Right ventricle myocardium superior (tissue), 1 donor: ENCODE data around the gene CMTM5. TPM values are rescaled to one million over a fixed set of nuclear protein-coding genes. Genes with fewer than 3 reads are reported as not detected.
"Not testable (repeated sequence)": the region's sequence is repeated elsewhere in the genome, so short reads cannot be mapped to it uniquely, and the experiment has no call there.

Experiments used
- ATAC-seq: fragments of 200-7000 bp; cut with Tn5 transposase; one replicate; pipeline ENCODE4 v1.9.1; 2020; ENCODE audit warnings: mild to moderate bottlenecking; ENCODE audit not compliant: poor library complexity
- DNase-seq: peaks from one replicate; pipeline ENCODE4 v3.0.0-alpha.2; 2020
- intact Hi-C: fragments of 100-400 bp; cut with DNase I; formaldehyde crosslinking; loops from one replicate; pipeline ENCODE4 v1.11.2; 2022
- total RNA-seq: library from RNA; stranded (reverse); fragmentation: NEBNext Ultra II Directional; extraction: Animal tissue kit (Norgen Biotek cat#: 25700); gene quantifications from one replicate; pipeline ENCODE4 v1.2.1, GENCODE V29; 2021
- donor health status: DM: no; HTN: yes; CAD: no; lungs with severe emphysema.

The CMTM5 gene
- total RNA-seq, 1 donor from 2014 or later, result 0.27 TPM

DNA sequence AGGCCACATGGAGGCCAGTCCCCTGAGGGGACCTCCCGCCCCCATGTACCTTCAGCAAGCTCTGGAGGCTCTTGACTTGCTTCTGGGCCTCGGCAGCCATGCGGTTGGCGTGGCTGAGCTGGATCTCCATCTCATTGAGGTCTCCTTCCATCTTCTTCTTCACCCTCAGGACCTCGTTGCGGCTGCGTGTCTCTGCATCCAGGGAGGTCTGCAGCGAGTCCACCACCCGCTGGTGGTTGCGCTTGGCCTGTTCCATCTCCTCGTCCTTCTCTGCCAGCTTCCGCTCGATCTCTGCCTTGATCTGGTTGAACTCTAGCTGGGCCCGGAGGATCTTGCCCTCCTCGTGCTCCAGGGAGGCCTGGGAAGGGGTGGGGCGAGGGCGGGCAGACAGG is 9.4 kb downstream of the CMTM5 start:
- intact Hi-C loops, ATAC-seq, DNase-seq: not testable (repeated sequence)

DNA sequence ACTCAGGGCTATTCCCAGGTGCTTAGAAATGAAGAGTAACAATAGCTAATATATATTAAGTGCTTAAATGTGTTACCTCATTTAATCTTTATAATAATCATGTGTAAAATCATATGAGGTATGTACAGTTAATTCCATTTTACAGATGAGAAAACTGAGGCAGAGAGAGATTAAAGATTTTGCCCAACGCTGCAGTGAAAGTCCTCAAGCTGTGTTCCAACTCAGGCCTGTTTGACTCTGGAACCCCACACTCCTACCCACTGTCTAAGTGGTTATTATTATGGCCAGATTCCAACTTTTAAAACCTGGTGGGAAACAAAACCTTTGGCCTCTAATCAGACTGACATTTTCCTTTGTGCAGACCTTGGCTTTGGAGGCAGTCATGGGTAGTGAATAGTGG is 10.2 kb downstream of the CMTM5 start:
- ATAC-seq (no peak), DNase-seq (no peak)
- intact Hi-C loops, result no loop called here

DNA sequence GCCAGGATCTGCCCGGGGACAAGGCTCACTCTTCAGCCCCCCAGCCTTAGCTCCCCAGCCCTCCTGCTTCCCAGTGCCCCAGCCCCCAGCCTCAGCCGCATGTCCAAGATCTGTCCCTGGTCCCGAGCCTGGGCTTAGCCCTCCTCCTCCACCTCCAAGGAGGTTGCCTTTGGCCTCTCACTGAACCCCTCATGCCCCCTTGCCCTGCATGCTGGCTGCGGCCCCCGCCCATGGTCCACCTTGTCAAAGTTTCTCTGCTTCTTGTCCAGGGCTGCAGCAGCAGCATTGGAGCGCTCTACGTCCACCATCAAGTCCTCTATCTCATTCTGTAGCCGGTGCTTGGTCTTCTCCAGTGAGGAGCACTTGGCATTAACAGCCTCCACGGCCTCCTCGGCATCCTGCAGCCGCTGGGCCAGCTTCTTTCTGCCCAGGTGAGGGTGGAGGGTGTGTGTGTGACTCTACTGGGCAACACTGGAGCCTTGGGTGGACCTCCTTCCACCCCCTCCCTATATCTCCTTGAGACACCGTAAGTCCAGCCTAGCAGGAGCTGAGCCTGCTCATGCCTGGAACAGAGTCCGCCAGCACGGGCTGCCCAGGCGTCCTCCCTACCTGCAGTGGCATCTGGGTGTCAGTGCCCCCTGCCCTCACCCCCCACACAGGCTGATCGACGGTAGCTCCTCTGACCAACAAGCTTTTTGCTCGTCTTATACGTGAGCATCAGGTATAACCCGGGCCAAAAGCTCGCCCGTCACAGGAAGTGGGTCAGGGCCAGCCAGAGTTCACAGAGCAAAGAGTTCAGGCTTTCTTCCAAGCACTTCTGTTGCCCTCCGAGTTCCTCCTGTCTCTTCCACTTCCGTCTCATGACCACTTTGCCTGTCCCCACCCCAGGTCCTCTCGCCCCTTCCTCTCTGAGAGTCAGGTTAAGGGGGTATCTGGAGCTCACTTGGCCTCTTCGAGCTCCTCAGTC is 11.4 kb downstream of the CMTM5 start:
- intact Hi-C loops, result no loop called here
- ATAC-seq, result peak; percentile 0
- DNase-seq, result no peak

DNA sequence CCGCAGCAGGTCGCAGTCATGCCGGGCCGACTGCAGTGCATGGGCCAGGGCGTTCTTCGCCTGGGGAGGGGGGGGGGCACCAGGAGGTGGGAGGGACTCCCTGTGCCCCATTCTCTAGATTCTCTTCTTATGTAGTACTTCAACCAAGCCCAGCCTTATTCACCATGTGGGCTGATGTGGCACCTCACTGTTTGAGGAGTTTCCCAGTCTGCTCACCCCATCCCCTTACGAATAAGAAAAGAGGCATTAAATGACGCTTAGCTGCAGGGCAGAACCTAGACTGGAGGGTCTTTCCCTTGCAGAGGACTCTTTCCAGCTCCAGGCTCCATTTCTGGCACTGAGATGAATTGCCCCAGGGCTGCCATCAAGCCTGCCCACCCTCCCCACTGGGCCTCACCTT is 12.2 kb downstream of the CMTM5 start:
- intact Hi-C loops, result no loop called here
- DNase-seq (no peak), ATAC-seq (peak; percentile 0)

DNA sequence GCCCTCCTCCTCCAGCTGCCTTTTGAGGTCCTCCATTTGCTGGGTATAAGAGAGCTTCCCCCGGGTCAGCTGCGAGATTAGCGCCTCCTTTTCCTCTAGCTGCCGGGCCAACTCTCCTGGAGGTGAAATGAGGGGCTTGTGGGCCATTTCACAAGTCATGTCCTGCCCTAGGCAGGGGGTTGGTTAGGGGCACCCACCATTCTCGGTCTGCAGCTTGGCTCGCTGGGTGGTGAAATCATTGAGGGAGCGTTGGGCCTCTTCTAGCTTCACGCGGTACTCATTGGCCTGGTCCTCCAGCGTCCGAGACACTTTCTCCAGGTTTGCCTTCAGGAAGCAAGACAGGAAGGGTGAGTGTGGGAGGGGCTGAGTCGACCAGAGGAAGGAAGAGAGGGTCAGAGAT is 12.6 kb downstream of the CMTM5 start:
- intact Hi-C loops, result no loop called here
- DNase-seq, result no peak
- no peak for ATAC-seq

DNA sequence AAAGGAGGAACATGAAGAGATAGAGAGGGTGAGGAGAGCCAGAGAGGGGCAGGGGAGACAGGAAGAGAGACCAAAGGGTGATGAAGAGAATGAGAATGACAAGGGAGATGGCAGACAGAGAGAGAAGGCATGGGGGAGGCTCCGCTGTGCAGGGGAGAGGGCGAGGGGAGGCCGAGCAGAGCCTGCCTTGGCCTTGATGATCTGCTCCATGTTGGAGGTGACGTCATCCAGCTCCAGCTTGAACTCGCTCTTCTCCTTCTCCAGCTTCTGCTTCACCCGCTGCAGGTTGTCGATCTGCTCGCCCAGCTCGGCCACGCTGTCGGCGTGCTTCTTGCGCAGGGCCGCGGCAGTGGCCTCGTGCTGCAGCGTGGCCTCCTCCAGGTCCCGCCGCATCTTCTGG is 13.0 kb downstream of the CMTM5 start:
- intact Hi-C loops, DNase-seq: not testable (repeated sequence)
- peak; percentile 1 for ATAC-seq

DNA sequence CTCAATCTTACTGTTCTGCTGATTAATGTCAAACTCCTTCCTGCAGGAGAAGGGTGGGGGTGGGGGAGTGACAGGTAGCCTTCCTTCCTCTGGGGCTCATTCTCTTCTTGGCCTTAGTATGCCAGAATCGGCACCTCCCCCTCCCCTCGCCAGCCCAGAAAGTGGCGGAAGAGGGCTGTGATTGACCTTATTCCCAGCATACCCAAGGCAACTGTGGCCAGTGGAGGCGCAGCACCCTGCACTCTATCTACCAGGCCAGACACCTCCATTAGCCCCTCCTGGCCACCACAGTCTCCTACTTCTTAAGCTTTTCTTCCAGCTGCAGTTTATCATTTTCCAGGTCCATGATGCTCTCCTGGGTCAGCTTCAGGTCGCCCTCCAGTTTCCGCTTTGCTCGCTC is 15.8 kb downstream of the CMTM5 start:
- ATAC-seq (no peak), DNase-seq (no peak)
- intact Hi-C loops, result no loop called here

DNA sequence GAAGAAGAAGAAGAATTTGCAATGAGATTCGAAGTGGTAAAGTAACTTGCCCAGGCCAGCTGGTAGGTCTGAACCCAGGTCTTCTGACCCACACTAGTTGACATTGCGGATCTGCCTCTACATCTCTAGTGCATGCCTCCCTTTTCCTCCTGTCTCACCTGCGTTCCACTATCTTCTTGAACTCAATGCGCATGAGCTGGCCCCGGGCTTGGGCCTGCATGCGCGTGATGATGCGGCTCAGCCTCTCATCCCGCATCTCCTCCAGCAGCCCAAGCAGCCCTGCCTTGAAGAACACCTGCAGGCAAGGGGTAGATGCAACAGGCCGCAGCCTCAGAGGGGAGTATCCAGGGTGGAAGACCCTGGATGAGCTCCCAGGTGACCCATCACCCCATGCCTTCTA is 19.3 kb downstream of the CMTM5 start:
- no peak for ATAC-seq
- peak; percentile 23 for DNase-seq
- intact Hi-C loops, result no loop called here

DNA sequence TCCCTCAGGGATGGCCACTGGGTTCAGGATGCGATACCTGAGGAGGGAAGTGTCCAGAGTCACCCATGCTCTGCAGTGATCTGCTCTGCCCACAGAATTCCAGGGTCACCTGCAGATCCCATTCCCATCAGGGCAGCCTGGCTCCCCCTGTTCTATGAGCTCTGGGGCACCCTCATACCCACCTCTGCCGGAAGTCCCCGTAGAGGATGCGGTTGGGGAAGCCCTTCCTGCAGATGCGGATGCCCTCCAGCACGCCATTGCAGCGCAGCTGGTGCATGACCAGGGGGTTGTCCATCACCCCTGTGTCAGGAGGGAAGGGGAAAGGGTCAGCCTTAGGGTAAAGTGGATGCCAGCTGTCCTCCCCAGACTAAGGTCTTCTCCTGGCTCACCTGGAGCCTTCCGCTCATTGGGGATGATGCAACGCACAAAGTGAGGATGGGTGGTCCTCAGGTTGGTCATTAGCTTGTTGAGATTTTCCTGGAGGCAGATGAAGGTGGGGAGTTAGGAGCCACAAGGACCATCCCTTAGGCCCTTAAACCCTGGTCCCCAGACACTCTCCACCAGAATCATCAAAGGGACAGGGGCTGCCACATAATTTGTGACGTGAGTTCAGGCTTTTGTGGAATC is 20.0 kb downstream of the CMTM5 start:
- peak; percentile 0 for ATAC-seq
- intact Hi-C loops, result no loop called here
- no peak for DNase-seq

DNA sequence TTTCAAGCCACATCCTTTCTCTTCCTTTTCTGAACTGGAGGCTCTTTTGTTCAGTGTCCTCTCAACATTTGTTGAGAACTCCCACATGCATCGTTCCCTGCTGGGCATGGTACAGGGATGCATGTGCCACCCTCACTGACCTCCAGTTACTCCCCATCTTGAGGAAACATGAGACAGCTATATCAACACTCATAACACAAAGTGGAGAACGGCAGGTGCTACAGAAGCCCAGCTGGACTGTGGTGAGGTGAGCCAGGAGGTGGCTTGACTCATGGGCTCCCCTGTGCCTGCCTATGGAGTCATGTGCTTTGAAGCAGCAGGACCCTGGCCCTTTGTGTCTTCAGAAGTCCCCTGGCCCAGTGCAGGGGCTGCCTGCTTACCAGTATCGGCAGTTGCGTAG is 21.5 kb downstream of the CMTM5 start:
- intact Hi-C loops, result no loop called here
- no peak for ATAC-seq

DNA sequence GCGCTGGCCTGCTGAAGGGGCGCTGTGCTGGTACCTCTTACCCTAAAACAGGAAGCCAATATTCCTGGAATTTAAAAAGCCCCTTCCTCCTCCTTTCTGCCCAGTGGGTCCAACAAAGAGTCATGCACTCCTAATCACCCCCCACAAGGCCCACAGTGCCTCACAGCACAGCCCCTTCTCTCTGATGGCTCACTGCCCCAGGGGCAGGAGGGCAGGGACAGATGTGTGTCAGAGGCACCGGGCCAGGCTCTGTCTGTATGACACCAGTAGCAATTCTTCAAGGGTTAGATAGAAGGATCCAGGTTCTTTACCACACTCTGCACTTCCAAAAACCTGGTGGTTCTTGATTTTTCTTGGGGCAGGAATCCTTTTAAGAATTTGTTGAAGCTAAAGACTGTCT is 22.3 kb downstream of the CMTM5 start:
- intact Hi-C loops, result no loop called here
- no peak for ATAC-seq
- DNase-seq, result peak; percentile 31

More for the DNA sequence above, 21.5 kb downstream of the CMTM5 start:
- no peak for DNase-seq

DNA sequence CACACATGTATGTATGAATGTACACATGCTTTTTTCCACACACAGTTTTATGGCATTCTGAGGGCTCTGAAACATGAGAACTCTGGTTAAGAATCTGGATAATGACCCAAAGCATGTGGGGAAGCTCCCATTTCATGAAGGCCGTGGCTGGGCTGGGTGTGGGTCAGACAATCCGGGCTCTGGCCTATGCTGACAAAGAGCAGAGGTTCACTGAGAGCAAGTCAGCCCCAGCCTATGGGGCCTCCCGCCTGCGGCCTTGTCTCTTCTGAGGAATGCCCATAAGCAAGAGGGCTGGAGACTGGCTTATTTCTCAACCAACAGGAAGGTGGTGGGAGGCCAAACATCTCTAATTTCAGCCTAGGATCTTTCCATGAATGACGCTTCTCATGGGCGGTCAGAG is 22.7 kb downstream of the CMTM5 start:
- ATAC-seq (no peak), DNase-seq (peak; percentile 41)
- intact Hi-C loops, result no loop called here

DNA sequence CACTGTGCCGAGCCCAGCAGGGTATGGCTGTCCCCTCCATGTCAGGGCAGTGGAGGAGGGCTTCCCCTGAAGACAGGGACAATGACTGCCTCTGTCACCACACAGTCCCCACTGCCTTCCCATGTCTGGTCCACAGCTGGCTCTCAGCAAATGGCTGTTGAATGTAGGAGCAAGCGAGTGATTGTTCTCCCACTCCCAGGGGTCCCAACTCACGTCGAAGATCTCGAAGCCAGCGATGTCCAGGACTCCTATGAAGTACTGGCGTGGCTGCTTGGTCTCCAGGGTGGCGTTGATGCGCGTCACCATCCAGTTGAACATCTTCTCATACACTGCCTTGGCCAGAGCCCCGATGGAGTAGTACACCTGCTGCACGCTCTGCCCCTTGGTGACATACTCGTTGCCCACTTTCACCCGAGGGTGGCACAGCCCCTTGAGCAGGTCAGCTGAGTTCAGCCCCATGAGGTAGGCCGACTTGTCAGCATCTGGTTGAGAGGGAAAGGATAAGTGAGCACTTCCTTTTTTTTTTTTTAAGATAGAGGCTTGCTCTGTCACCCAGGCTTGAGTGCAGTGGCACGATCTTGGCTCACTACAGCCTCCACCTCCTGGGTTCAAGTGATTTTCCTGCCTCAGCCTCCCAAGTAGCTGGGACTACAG is 23.8 kb downstream of the CMTM5 start:
- intact Hi-C loops, result not testable (repeated sequence)
- DNase-seq, result peak; percentile 36
- peak; percentile 1 for ATAC-seq

DNA sequence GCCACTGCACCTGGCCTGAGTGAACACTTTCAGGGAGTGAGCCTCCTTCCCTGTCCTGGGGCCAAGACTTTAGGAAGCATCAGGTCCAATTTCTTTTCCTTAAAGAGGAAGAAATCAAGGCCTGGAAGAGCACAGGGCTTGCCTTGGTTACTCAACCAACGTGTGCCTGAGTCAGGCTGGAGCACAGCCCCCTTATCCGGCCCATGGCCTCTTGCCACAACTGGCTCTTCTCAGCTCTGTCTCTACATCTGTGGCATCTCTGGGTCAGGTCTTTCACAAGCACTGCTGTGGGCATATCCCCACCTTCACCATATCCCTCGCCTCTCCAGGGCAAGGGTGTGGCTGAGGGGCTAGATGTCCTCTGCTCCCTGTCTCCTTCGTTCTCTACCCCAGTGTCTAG is 24.4 kb downstream of the CMTM5 start:
- intact Hi-C loops, result no loop called here
- DNase-seq (peak; percentile 37), ATAC-seq (peak; percentile 0)

DNA sequence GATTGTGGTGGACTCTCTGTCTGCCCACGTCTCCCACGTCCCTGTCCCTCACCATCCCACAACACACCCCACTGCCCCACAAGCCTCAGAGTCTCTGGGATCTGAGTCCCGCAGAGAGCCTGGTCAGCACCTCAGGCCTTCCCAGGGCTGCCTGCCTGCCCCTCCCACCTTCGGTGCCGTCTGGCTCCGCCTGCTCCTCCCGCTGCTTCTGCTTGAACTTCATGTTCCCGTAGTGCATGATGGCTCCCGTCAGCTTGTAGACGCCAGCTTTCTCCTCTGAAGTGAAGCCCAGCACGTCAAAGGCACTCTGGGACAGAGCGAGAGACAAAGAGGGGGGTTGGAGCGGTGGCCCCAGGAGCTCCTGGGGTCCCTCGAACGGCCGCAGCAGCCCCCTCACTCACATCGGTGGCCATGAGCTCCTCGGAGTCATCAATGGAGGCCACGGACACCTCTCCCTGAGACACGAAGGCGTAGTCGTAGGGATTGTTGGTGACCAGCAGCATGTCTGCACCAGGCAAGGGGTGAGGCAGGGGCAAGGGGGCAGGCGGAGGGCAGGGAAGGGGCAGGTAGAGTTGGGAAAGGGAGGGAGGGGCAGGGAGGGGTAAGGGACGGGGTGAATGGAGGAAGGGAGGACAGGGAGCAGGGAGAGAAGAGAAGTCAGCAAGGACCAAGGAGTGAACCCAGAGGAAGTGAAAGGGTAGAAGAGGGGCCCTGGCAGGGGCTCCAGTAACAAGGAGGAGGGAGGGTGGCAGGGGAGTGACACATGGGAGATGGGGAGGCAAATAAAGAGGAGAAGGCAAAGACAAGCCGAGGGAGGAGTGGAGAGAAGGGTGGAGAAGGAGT is 25.7 kb downstream of the CMTM5 start:
- ATAC-seq (no peak), DNase-seq (peak; percentile 48)
- intact Hi-C loops, result no loop called here

DNA sequence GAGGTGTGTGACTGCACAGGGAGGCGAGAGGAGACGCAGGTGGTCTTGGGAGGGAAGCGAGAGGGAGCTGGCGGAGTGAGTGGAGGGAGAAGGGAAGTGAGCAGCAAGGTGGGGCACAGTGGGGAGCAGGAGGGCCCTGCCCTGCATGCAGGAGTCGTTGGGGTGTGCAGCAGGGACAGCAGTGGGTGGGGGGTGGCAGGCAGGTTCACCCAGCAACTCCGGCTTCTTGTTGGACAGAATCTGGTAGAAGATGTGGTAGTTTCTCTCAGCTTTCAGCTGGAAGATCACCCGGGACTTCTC is 26.2 kb downstream of the CMTM5 start:
- ATAC-seq (no peak), DNase-seq (peak; percentile 30)
- intact Hi-C loops, result no loop called here

DNA sequence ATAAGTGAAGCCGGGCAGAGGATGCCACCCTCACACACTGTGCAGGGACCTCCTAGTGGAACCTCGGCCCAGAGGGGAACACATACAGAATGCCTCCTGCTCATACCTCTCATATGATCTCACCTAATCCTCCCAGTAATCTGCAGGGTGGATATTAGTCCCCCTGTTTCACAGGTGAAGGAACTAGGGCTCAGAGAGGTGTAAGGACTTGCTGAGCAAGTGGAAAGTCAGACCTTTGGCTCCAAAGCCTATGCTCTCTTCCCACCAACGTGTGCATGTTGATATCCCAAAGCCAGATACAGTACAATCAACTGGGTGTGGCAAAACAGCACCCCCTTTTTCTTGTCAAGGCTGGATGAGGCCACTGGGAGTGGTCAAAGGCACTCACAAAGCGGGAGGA is 27.1 kb downstream of the CMTM5 start:
- intact Hi-C loops, result no loop called here
- no peak for ATAC-seq
- no peak for DNase-seq

DNA sequence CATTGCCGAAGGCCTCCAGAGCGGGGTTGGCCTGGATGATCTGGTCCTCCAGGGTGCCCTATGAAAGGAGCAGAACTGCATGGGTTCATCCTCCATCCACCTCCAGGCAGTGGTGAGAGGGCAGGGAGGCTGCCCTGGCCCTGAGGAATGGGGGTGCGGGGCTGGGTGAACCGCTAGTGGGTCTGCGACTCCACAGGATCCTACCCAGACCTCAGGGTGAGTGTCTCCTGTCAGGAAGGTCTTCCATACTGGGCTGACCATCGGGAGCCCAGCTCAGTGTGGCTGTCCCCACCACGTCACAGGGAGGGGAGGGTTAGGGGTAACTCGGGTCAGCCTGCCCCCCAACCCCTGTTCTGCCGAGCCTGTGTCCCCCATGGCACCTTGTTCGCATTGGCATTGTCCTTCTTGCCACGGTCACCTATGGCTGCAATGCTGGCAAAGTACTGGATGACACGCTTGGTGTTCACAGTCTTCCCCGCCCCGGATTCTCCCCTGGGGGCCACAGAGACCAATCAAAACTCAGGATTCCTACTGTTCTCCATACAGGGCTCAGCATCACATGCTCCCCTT is 27.6 kb downstream of the CMTM5 start:
- DNase-seq (peak; percentile 38), ATAC-seq (no peak)
- intact Hi-C loops, result no loop called here

DNA sequence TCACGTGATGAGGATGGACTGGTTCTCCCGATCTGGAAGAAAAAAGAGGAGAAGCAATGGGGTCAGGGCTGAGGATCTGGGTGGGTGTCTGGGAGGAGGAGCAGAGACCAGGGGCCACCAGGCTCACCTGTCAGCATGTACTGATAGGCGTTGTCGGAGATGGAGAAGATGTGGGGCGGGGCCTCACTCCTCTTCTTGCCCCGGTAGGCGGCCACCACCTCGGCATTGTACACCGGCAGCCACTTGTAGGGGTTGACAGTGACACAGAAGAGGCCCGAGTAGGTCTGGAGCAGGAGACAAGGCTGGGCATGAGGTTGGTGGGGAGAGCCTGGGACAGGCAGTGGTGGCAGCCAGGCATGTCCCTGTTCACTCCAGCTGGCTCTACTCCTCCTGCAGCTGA is 28.2 kb downstream of the CMTM5 start:
- DNase-seq, result peak; percentile 43
- ATAC-seq, result no peak
- intact Hi-C loops, result no loop called here
